Esophagus muscularis mucosa (tissue), 3 donors: Measurements from ENCODE around the gene TIRAP.

Experiments
- POLR2AphosphoS5 ChIP-seq, 2 donors: sonication (generic); formaldehyde crosslinking; IDR thresholded peaks; one replicate each; pipeline ENCODE4 v1.6.1; 2017; ENCODE audit warnings: antibody characterized with exemption in 2 of 2
- TF ChIP-seq, protein P1 (sequence below), 3 experiments: fragments of 200-600 bp in 2 of 3; fragments of 450-650 bp in 1 of 3; sonication (generic) in 2 of 3; IDR thresholded peaks; one replicate each; pipeline ENCODE4 v1.5.1; 2017 to 2019; ENCODE audit warnings: antibody characterized with exemption in 3 of 3, mild to moderate bottlenecking in 2 of 3, moderate library complexity in 1 of 3

DNA sequence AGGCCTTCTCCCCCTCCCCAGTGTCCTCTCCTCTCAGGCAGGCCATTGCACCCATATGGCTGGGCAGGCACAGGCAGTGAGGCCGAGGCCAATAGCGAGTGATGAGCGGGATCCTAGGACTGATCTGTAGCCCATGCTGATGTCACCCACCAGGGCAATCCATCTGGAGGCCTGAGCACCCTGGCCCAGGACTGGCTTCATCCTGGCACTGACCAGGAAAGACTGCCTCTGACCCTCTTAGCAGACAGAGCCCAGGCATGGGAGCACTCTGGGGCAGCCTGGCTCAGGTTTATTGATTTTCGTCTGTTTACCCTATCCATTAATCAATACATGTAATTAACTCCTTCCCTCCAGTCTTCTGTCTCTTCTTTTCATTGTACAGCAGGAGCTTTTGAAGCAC, 5.1 kb upstream of the TIRAP start:
- TF ChIP-seq POLR2AphosphoS5 (IDR thresholded peaks at IDR 0.05) = no peak
- TF ChIP-seq, protein P1, sequence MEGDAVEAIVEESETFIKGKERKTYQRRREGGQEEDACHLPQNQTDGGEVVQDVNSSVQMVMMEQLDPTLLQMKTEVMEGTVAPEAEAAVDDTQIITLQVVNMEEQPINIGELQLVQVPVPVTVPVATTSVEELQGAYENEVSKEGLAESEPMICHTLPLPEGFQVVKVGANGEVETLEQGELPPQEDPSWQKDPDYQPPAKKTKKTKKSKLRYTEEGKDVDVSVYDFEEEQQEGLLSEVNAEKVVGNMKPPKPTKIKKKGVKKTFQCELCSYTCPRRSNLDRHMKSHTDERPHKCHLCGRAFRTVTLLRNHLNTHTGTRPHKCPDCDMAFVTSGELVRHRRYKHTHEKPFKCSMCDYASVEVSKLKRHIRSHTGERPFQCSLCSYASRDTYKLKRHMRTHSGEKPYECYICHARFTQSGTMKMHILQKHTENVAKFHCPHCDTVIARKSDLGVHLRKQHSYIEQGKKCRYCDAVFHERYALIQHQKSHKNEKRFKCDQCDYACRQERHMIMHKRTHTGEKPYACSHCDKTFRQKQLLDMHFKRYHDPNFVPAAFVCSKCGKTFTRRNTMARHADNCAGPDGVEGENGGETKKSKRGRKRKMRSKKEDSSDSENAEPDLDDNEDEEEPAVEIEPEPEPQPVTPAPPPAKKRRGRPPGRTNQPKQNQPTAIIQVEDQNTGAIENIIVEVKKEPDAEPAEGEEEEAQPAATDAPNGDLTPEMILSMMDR (IDR thresholded peaks at IDR 0.05) = no peak
